ENCODE results near the gene GCNT2.
"Not testable (repeated sequence)": the region's sequence is repeated elsewhere in the genome, so short reads cannot be mapped to it uniquely, and the experiment has no call there.

The GCNT2 gene

GRCh38 chr6:10575519-10575918 lies 54.4 kb downstream of the GCNT2 start:
- not testable (repeated sequence) for H3K9me3 ChIP-seq (ENCODE audit: control insufficient read depth in 1 of 2, low read length in 2 of 2); H3K27ac ChIP-seq (ENCODE audit: low read depth, low read length); H3K36me3 ChIP-seq (ENCODE audit: control insufficient read depth in 1 of 2, insufficient read depth in 2 of 2, low read length in 2 of 2); H3K4me3 ChIP-seq (ENCODE audit: low read depth in 1 of 2, low read length in 2 of 2); H3K27me3 ChIP-seq (ENCODE audit: control insufficient read depth in 1 of 2, insufficient read depth in 2 of 2, low read length in 2 of 2); H3K9ac ChIP-seq (ENCODE audit: low read depth in 1 of 2, low read length in 2 of 2)
- H3K4me1 ChIP-seq (ENCODE audit: control insufficient read depth in 1 of 2, insufficient read depth in 2 of 2, low read length in 2 of 2): peaks cover 9 to 13% of the 10 kb centered on the region in 2 donors

GRCh38 chr6:10576226-10576625 lies 55.1 kb downstream of the GCNT2 start:
- H3K9me3 ChIP-seq (ENCODE audit: control insufficient read depth in 1 of 2, low read length in 2 of 2): no peaks in the 10 kb centered on the region
- peaks cover 9 to 13% of the 10 kb centered on the region in 2 donors for H3K4me1 ChIP-seq (ENCODE audit: control insufficient read depth in 1 of 2, insufficient read depth in 2 of 2, low read length in 2 of 2)
- H3K4me3 ChIP-seq (ENCODE audit: low read depth in 1 of 2, low read length in 2 of 2): no peak overlapping the region
- H3K36me3 ChIP-seq (ENCODE audit: control insufficient read depth in 1 of 2, insufficient read depth in 2 of 2, low read length in 2 of 2): no peaks in the 10 kb centered on the region
- no peaks in the 10 kb centered on the region for H3K27me3 ChIP-seq (ENCODE audit: control insufficient read depth in 1 of 2, insufficient read depth in 2 of 2, low read length in 2 of 2)
- H3K27ac ChIP-seq (ENCODE audit: low read depth, low read length): no peak overlapping the region
- no peak overlapping the region for H3K9ac ChIP-seq (ENCODE audit: low read depth in 1 of 2, low read length in 2 of 2)

- Histone ChIP-seq H3K36me3 (ENCODE audit: control insufficient read depth in 1 of 2, insufficient read depth in 2 of 2, low read length in 2 of 2) (no peaks in the 10 kb centered on the region), H3K4me3 (ENCODE audit: low read depth in 1 of 2, low read length in 2 of 2) (no peak overlapping the region), H3K27me3 (ENCODE audit: control insufficient read depth in 1 of 2, insufficient read depth in 2 of 2, low read length in 2 of 2) (no peaks in the 10 kb centered on the region), H3K27ac (ENCODE audit: low read depth, low read length) (no peak overlapping the region), H3K4me1 (ENCODE audit: control insufficient read depth in 1 of 2, insufficient read depth in 2 of 2, low read length in 2 of 2) (peaks cover 13 to 16% of the 10 kb centered on the region in 2 donors), H3K9ac (ENCODE audit: low read depth in 1 of 2, low read length in 2 of 2) (no peak overlapping the region), H3K9me3 (ENCODE audit: control insufficient read depth in 1 of 2, low read length in 2 of 2) (no peaks in the 10 kb centered on the region)
Measured at GRCh38 chr6:10577112-10577511, 56.0 kb downstream of the GCNT2 start.

GRCh38 chr6:10578723-10579122 lies 57.6 kb downstream of the GCNT2 start:
- H3K27me3 ChIP-seq (ENCODE audit: control insufficient read depth in 1 of 2, insufficient read depth in 2 of 2, low read length in 2 of 2): no peaks in the 10 kb centered on the region
- H3K9me3 ChIP-seq (ENCODE audit: control insufficient read depth in 1 of 2, low read length in 2 of 2): no peaks in the 10 kb centered on the region
- peaks cover 26 to 28% of the 10 kb centered on the region in 2 donors for H3K4me1 ChIP-seq (ENCODE audit: control insufficient read depth in 1 of 2, insufficient read depth in 2 of 2, low read length in 2 of 2)
- H3K36me3 ChIP-seq (ENCODE audit: control insufficient read depth in 1 of 2, insufficient read depth in 2 of 2, low read length in 2 of 2): no peaks in the 10 kb centered on the region
- H3K27ac ChIP-seq (ENCODE audit: low read depth, low read length): no peak overlapping the region
- no peak overlapping the region for H3K9ac ChIP-seq (ENCODE audit: low read depth in 1 of 2, low read length in 2 of 2)
- no peak overlapping the region for H3K4me3 ChIP-seq (ENCODE audit: low read depth in 1 of 2, low read length in 2 of 2)

- Histone ChIP-seq H3K4me1 (ENCODE audit: control insufficient read depth in 1 of 2, insufficient read depth in 2 of 2, low read length in 2 of 2) (peaks cover 24 to 36% of the 10 kb centered on the region in 2 donors), H3K36me3 (ENCODE audit: control insufficient read depth in 1 of 2, insufficient read depth in 2 of 2, low read length in 2 of 2) (no peaks in the 10 kb centered on the region), H3K9me3 (ENCODE audit: control insufficient read depth in 1 of 2, low read length in 2 of 2) (no peaks in the 10 kb centered on the region), H3K27ac (ENCODE audit: low read depth, low read length) (no peak overlapping the region), H3K4me3 (ENCODE audit: low read depth in 1 of 2, low read length in 2 of 2) (no peak overlapping the region), H3K27me3 (ENCODE audit: control insufficient read depth in 1 of 2, insufficient read depth in 2 of 2, low read length in 2 of 2) (no peaks in the 10 kb centered on the region), H3K9ac (ENCODE audit: low read depth in 1 of 2, low read length in 2 of 2) (no peak overlapping the region)
Measured at GRCh38 chr6:10579803-10580202, 58.7 kb downstream of the GCNT2 start.

GRCh38 chr6:10580570-10580969 lies 59.4 kb downstream of the GCNT2 start:
- H3K4me3 ChIP-seq (ENCODE audit: low read depth in 1 of 2, low read length in 2 of 2): no peak overlapping the region
- H3K36me3 ChIP-seq (ENCODE audit: control insufficient read depth in 1 of 2, insufficient read depth in 2 of 2, low read length in 2 of 2): no peaks in the 10 kb centered on the region
- peaks cover 32 to 36% of the 10 kb centered on the region in 2 donors for H3K4me1 ChIP-seq (ENCODE audit: control insufficient read depth in 1 of 2, insufficient read depth in 2 of 2, low read length in 2 of 2)
- H3K9ac ChIP-seq (ENCODE audit: low read depth in 1 of 2, low read length in 2 of 2): no peak overlapping the region
- H3K27me3 ChIP-seq (ENCODE audit: control insufficient read depth in 1 of 2, insufficient read depth in 2 of 2, low read length in 2 of 2): no peaks in the 10 kb centered on the region
- no peak overlapping the region for H3K27ac ChIP-seq (ENCODE audit: low read depth, low read length)
- no peaks in the 10 kb centered on the region for H3K9me3 ChIP-seq (ENCODE audit: control insufficient read depth in 1 of 2, low read length in 2 of 2)

- H3K4me1 ChIP-seq (ENCODE audit: control insufficient read depth in 1 of 2, insufficient read depth in 2 of 2, low read length in 2 of 2): peaks cover 35 to 36% of the 10 kb centered on the region in 2 donors
- H3K9ac ChIP-seq (ENCODE audit: low read depth in 1 of 2, low read length in 2 of 2); H3K4me3 ChIP-seq (ENCODE audit: low read depth in 1 of 2, low read length in 2 of 2); H3K9me3 ChIP-seq (ENCODE audit: control insufficient read depth in 1 of 2, low read length in 2 of 2); H3K36me3 ChIP-seq (ENCODE audit: control insufficient read depth in 1 of 2, insufficient read depth in 2 of 2, low read length in 2 of 2); H3K27ac ChIP-seq (ENCODE audit: low read depth, low read length); H3K27me3 ChIP-seq (ENCODE audit: control insufficient read depth in 1 of 2, insufficient read depth in 2 of 2, low read length in 2 of 2): not testable (repeated sequence)
Measured at GRCh38 chr6:10581402-10581801, 60.3 kb downstream of the GCNT2 start.

- Histone ChIP-seq H3K9ac (ENCODE audit: low read depth in 1 of 2, low read length in 2 of 2) (no peak overlapping the region), H3K27ac (ENCODE audit: low read depth, low read length) (no peak overlapping the region), H3K4me1 (ENCODE audit: control insufficient read depth in 1 of 2, insufficient read depth in 2 of 2, low read length in 2 of 2) (peaks cover 35 to 36% of the 10 kb centered on the region in 2 donors), H3K9me3 (ENCODE audit: control insufficient read depth in 1 of 2, low read length in 2 of 2) (no peaks in the 10 kb centered on the region), H3K27me3 (ENCODE audit: control insufficient read depth in 1 of 2, insufficient read depth in 2 of 2, low read length in 2 of 2) (no peaks in the 10 kb centered on the region), H3K36me3 (ENCODE audit: control insufficient read depth in 1 of 2, insufficient read depth in 2 of 2, low read length in 2 of 2) (peaks cover 0 to 5% of the 10 kb centered on the region in 2 donors), H3K4me3 (ENCODE audit: low read depth in 1 of 2, low read length in 2 of 2) (peak overlapping the region in 1 of 2 donors; percentile 17)
Measured at GRCh38 chr6:10582774-10583508, 61.8 kb downstream of the GCNT2 start.

GRCh38 chr6:10583509-10583901 lies 62.4 kb downstream of the GCNT2 start:
- H3K9ac ChIP-seq (ENCODE audit: low read depth in 1 of 2, low read length in 2 of 2): no peak overlapping the region
- peak overlapping the region in 1 of 2 donors; percentile 17 for H3K4me3 ChIP-seq (ENCODE audit: low read depth in 1 of 2, low read length in 2 of 2)
- H3K27ac ChIP-seq (ENCODE audit: low read depth, low read length): no peak overlapping the region
- H3K9me3 ChIP-seq (ENCODE audit: control insufficient read depth in 1 of 2, low read length in 2 of 2): no peaks in the 10 kb centered on the region
- H3K27me3 ChIP-seq (ENCODE audit: control insufficient read depth in 1 of 2, insufficient read depth in 2 of 2, low read length in 2 of 2): no peaks in the 10 kb centered on the region
- H3K36me3 ChIP-seq (ENCODE audit: control insufficient read depth in 1 of 2, insufficient read depth in 2 of 2, low read length in 2 of 2): peaks cover 0 to 5% of the 10 kb centered on the region in 2 donors
- H3K4me1 ChIP-seq (ENCODE audit: control insufficient read depth in 1 of 2, insufficient read depth in 2 of 2, low read length in 2 of 2): peaks cover 35 to 36% of the 10 kb centered on the region in 2 donors

- H3K4me3 ChIP-seq (ENCODE audit: low read depth in 1 of 2, low read length in 2 of 2): no peak overlapping the region
- no peak overlapping the region for H3K9ac ChIP-seq (ENCODE audit: low read depth in 1 of 2, low read length in 2 of 2)
- H3K36me3 ChIP-seq (ENCODE audit: control insufficient read depth in 1 of 2, insufficient read depth in 2 of 2, low read length in 2 of 2): peaks cover 0 to 5% of the 10 kb centered on the region in 2 donors
- H3K27ac ChIP-seq (ENCODE audit: low read depth, low read length): no peak overlapping the region
- H3K9me3 ChIP-seq (ENCODE audit: control insufficient read depth in 1 of 2, low read length in 2 of 2): no peaks in the 10 kb centered on the region
- peaks cover 37 to 41% of the 10 kb centered on the region in 2 donors for H3K4me1 ChIP-seq (ENCODE audit: control insufficient read depth in 1 of 2, insufficient read depth in 2 of 2, low read length in 2 of 2)
- H3K27me3 ChIP-seq (ENCODE audit: control insufficient read depth in 1 of 2, insufficient read depth in 2 of 2, low read length in 2 of 2): no peaks in the 10 kb centered on the region
Measured at GRCh38 chr6:10584607-10585006, 63.5 kb downstream of the GCNT2 start.
